Gastroesophageal sphincter (tissue), 3 donors: Measurements from ENCODE around the gene PLEKHM3.

Experiments used
- CTCF ChIP-seq, 4 experiments: fragments of 200-600 bp in 2 of 4; fragments of 450-650 bp in 2 of 4; sonication (generic) in 1 of 4; IDR thresholded peaks; one replicate each; pipeline ENCODE4 v1.5.1; 2017 to 2019; ENCODE audit warnings: antibody characterized with exemption in 4 of 4, mild to moderate bottlenecking in 2 of 4, moderate library complexity in 2 of 4
- POLR2A ChIP-seq, 2 donors: fragments of 450-650 bp; IDR thresholded peaks; one replicate each; pipeline ENCODE4 v1.6.1; 2017; ENCODE audit warnings: antibody characterized with exemption in 2 of 2, mild to moderate bottlenecking in 2 of 2, moderate library complexity in 1 of 2
- POLR2AphosphoS5 ChIP-seq: sonication (generic); formaldehyde crosslinking; IDR thresholded peaks from one replicate; pipeline ENCODE4 v1.6.1; 2017; ENCODE audit warnings: antibody characterized with exemption

- TF ChIP-seq CTCF (IDR thresholded peaks at IDR 0.05), result peak; percentile 48 to 79 (median 62)
- TF ChIP-seq POLR2A (IDR thresholded peaks at IDR 0.05), result no peak
- TF ChIP-seq POLR2AphosphoS5, result no peak
Observed at GRCh38 chr2:208072250-208072892, 47.0 kb upstream of the PLEKHM3 start.
